ENCODE measurements around the gene MED26.

DNA sequence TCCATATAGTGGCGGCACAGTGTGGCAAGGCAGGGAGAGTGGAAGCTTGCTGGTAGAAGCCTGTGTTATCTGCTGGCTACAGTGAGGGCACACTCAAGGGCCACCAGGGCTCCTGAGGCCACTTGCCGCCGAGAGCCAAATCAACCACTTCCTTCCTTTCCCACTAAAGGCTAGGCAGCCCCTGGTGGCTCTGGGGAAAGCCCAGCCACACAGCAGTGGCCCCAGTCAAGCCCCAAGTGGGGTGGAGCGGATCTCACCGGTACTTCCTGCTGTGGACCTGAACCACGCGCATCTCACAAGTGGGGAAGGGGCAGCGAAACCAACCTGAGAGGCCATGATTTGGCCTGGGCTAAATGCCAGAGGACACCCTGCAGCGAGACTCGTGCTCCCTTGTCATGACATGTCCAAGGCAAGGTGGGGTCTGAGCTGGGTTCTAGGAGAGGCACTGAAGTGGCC, 33.8 kb downstream of the MED26 start:
- TF ChIP-seq CTCF (IDR thresholded peaks at IDR 0.05; ENCODE audit: poor library complexity) (no peak), EZH2 (IDR thresholded peaks at IDR 0.05; ENCODE audit: borderline replicate concordance) (no peak)

Measured in hepatocyte (in vitro differentiated cells).